ENCODE data around the gene EXOG. TPM values are rescaled to one million over a fixed set of nuclear protein-coding genes. Genes with fewer than 3 reads are reported as not detected.

Gene EXOG
- total RNA-seq, 2 donors from 2014 or later, result 6.4 to 12.4 TPM

GRCh38 chr3:38533285-38533976, 37.3 kb downstream of the EXOG start:
- Histone ChIP-seq H3K4me3 (no peak overlapping the region), H3K36me3 (no peaks in the 10 kb centered on the region), H3K27me3 (replicated peaks; ENCODE audit: insufficient read depth) (no peaks in the 10 kb centered on the region), H3K27ac (no peak overlapping the region), H3K4me1 (replicated peaks) (no peaks in the 10 kb centered on the region), H3K9me3 (no peaks in the 10 kb centered on the region)
- no peak for DNase-seq (ENCODE audit: low spot score)
- TF ChIP-seq POLR2A (IDR thresholded peaks at IDR 0.05), result no peak
- no peak for TF ChIP-seq CTCF (IDR thresholded peaks at IDR 0.05)
- no peak for TF ChIP-seq POLR2AphosphoS5 (IDR thresholded peaks at IDR 0.05)
- WGBS, result 87% methylated on average over 13 of the region's 13 CpGs
- intact Hi-C loops (cut with DNase I), result loop anchor here (5.0 kb wide), 1 partner anchor 114 kb away; the partner anchor contains the start of gene SCN5A

DNA sequence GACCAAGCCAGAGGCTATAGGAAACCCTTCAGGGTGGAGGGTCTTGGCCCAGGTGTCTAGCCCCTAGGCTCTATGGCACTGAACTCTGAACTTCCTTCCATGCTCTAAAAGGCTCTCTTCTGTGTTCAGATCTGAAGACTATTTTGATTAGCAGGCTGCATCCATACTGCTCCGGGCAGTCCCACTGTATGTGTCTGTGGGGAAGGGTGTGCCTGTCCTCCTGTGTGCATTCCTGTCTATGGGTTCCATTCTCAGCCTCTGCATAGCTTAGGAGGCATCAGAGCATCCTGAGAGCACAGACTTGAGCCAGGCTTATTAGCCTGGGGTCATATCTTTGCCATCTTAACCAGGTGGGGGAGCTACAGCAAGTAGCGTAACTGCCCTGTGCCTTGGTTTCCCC, 38.0 kb downstream of the EXOG start:
- 90% methylated on average over 2 of the region's 2 CpGs for WGBS
- intact Hi-C loops (cut with DNase I), result loop anchor here (5.0 kb wide), 1 partner anchor 113 kb away; the partner anchor contains the start of gene SCN5A
- H3K36me3 ChIP-seq, result no peaks in the 10 kb centered on the region

DNA sequence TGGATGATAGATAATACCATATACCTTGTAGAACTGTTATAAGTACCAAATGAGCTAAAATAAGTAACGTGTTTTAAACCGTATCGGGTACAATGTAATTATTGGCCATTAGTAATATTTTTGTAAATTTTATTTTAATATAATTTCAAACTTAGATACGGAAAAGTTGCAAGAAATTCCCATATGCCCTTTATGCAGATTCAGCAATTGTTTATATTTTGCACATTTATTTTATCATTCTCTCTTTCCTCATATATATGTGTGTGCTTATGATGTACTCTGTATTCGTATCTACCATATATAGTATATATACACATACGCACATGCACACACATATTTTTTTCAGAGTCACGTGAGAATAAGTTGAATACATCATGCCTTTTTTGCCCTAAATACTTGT, 38.5 kb downstream of the EXOG start:
- no peaks in the 10 kb centered on the region for H3K4me1 ChIP-seq (replicated peaks)
- no peak overlapping the region for H3K4me3 ChIP-seq
- H3K27me3 ChIP-seq (replicated peaks; ENCODE audit: insufficient read depth), result no peaks in the 10 kb centered on the region
- WGBS, result 98% methylated on average over 7 of the region's 7 CpGs
- TF ChIP-seq CTCF (IDR thresholded peaks at IDR 0.05) (no peak), POLR2AphosphoS5 (IDR thresholded peaks at IDR 0.05) (no peak), POLR2A (IDR thresholded peaks at IDR 0.05) (no peak)
- H3K9me3 ChIP-seq, result no peaks in the 10 kb centered on the region
- no peaks in the 10 kb centered on the region for H3K36me3 ChIP-seq
- intact Hi-C loops (cut with DNase I), result loop anchor here (5.0 kb wide), 1 partner anchor 113 kb away; the partner anchor contains the start of gene SCN5A
- DNase-seq (ENCODE audit: low spot score), result no peak
- no peak overlapping the region for H3K27ac ChIP-seq

More for the DNA sequence above, 38.0 kb downstream of the EXOG start:
- TF ChIP-seq POLR2AphosphoS5 (IDR thresholded peaks at IDR 0.05), result no peak
- TF ChIP-seq POLR2A (IDR thresholded peaks at IDR 0.05), result no peak
- no peak for TF ChIP-seq CTCF (IDR thresholded peaks at IDR 0.05)
- H3K4me1 ChIP-seq (replicated peaks), result no peaks in the 10 kb centered on the region
- DNase-seq (ENCODE audit: low spot score), result no peak
- H3K9me3 ChIP-seq, result no peaks in the 10 kb centered on the region
- no peaks in the 10 kb centered on the region for H3K27me3 ChIP-seq (replicated peaks; ENCODE audit: insufficient read depth)
- H3K27ac ChIP-seq, result no peak overlapping the region
- H3K4me3 ChIP-seq, result no peak overlapping the region

GRCh38 chr3:38536671-38537070, 40.5 kb downstream of the EXOG start:
- 84% methylated on average over 3 of the region's 3 CpGs for WGBS
- Histone ChIP-seq H3K9me3 (no peaks in the 10 kb centered on the region), H3K27ac (no peak overlapping the region), H3K4me1 (replicated peaks) (no peaks in the 10 kb centered on the region), H3K4me3 (no peak overlapping the region), H3K27me3 (replicated peaks; ENCODE audit: insufficient read depth) (no peaks in the 10 kb centered on the region), H3K36me3 (no peaks in the 10 kb centered on the region)
- DNase-seq (ENCODE audit: low spot score), result no peak
- TF ChIP-seq POLR2A (IDR thresholded peaks at IDR 0.05), result no peak
- no peak for TF ChIP-seq POLR2AphosphoS5 (IDR thresholded peaks at IDR 0.05)
- TF ChIP-seq CTCF (IDR thresholded peaks at IDR 0.05), result no peak
- intact Hi-C loops (cut with DNase I), result no loop called here

DNA sequence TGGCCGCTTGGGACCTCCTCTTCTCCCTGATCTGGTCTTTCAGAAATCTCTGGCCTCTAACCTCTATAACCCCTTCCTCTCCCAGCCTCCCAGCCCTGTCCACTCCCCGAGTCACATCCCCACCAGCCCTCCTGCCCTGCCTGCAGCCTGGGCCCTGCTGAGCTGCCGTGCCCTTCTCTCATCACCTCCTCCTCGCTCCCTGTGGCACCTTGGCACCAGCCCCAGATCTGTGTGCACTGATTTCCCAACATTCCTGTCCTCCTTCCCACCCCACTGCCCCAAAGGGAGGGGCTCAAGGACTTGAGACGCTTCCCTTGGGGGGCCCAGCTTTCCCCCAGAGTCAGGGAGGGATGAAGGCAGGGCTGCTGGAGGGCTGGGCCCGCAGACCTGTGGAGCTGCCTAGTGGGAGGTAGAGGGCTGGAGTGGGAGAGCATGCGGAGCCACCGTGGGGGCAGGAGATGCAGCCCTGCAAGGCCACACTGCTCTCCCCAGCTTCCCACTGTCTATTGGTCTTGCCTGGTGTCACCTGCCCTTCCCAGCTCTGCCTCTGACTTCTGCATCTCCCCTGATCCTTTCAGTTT, 42.7 kb downstream of the EXOG start:
- H3K4me1 ChIP-seq (replicated peaks), result no peaks in the 10 kb centered on the region
- TF ChIP-seq CTCF (IDR thresholded peaks at IDR 0.05) (no peak), POLR2AphosphoS5 (IDR thresholded peaks at IDR 0.05) (no peak), POLR2A (IDR thresholded peaks at IDR 0.05) (no peak)
- WGBS, result 65% methylated on average over 8 of the region's 8 CpGs
- no peak overlapping the region for H3K27ac ChIP-seq
- DNase-seq (ENCODE audit: low spot score), result no peak
- no peak overlapping the region for H3K4me3 ChIP-seq
- H3K36me3 ChIP-seq, result no peaks in the 10 kb centered on the region
- H3K9me3 ChIP-seq, result no peaks in the 10 kb centered on the region
- intact Hi-C loops (cut with DNase I), result no loop called here
- no peaks in the 10 kb centered on the region for H3K27me3 ChIP-seq (replicated peaks; ENCODE audit: insufficient read depth)

Data from prostate gland (tissue), 2 donors.